Measurements from ENCODE around the gene INPP5E. TPM values are rescaled to one million over a fixed set of nuclear protein-coding genes. Genes with fewer than 3 reads are reported as not detected.
A peak's percentile ranks its signal among the peaks of the same experiment; 100 is the strongest.
"Not testable (repeated sequence)": the region's sequence is repeated elsewhere in the genome, so short reads cannot be mapped to it uniquely, and the experiment has no call there.

The INPP5E gene
- total RNA-seq, 4 donors from 2014 or later = 6.7 to 19.7 (median 11.2) TPM

- TF ChIP-seq POLR2A (IDR thresholded peaks at IDR 0.05) = no peak
- no peak for TF ChIP-seq CTCF (IDR thresholded peaks at IDR 0.05)
Measured at GRCh38 chr9:136430588-136431234, 8.9 kb downstream of the INPP5E start.

GRCh38 chr9:136429683-136430491, 9.8 kb downstream of the INPP5E start:
- no peaks in the 10 kb centered on the region for H3K36me3 ChIP-seq
- TF ChIP-seq CTCF (IDR thresholded peaks at IDR 0.05) (no peak), POLR2A (IDR thresholded peaks at IDR 0.05) (no peak)

More at GRCh38 chr9:136430588-136431234, 8.9 kb downstream of the INPP5E start:
- intact Hi-C loops (cut with DNase I; ENCODE audit: low total_unique reads) = no loop called here
- Histone ChIP-seq H3K27ac (no peak overlapping the region), H3K9me3 (no peaks in the 10 kb centered on the region), H3K4me3 (no peak overlapping the region), H3K27me3 (no peaks in the 10 kb centered on the region), H3K36me3 (no peaks in the 10 kb centered on the region), H3K4me1 (no peaks in the 10 kb centered on the region)
- DNase-seq = no peak

GRCh38 chr9:136429075-136429628, 10.5 kb downstream of the INPP5E start:
- no peaks in the 10 kb centered on the region for H3K9me3 ChIP-seq
- no peaks in the 10 kb centered on the region for H3K36me3 ChIP-seq
- no peak for TF ChIP-seq CTCF (IDR thresholded peaks at IDR 0.05)
- TF ChIP-seq POLR2A (IDR thresholded peaks at IDR 0.05) = no peak

More at GRCh38 chr9:136429683-136430491, 9.8 kb downstream of the INPP5E start:
- H3K27me3 ChIP-seq = no peaks in the 10 kb centered on the region
- intact Hi-C loops (cut with DNase I; ENCODE audit: low total_unique reads) = no loop called here
- H3K4me3 ChIP-seq = no peak overlapping the region
- no peak overlapping the region for H3K27ac ChIP-seq
- H3K9me3 ChIP-seq = no peaks in the 10 kb centered on the region
- no peaks in the 10 kb centered on the region for H3K4me1 ChIP-seq
- no peak for DNase-seq

GRCh38 chr9:136426787-136427186, 12.9 kb downstream of the INPP5E start:
- Histone ChIP-seq H3K4me3 (no peak overlapping the region), H3K36me3 (no peaks in the 10 kb centered on the region), H3K27me3 (no peaks in the 10 kb centered on the region), H3K4me1 (no peaks in the 10 kb centered on the region), H3K9me3 (no peaks in the 10 kb centered on the region), H3K27ac (no peak overlapping the region)
- TF ChIP-seq CTCF (IDR thresholded peaks at IDR 0.05) (no peak), POLR2A (IDR thresholded peaks at IDR 0.05) (no peak)
- peak in 1 of 2 donors; percentile 45 for DNase-seq
- intact Hi-C loops (cut with DNase I; ENCODE audit: low total_unique reads) = no loop called here

More at GRCh38 chr9:136429075-136429628, 10.5 kb downstream of the INPP5E start:
- no peak for DNase-seq
- Histone ChIP-seq H3K4me1 (no peaks in the 10 kb centered on the region), H3K4me3 (no peak overlapping the region), H3K27me3 (no peaks in the 10 kb centered on the region), H3K27ac (no peak overlapping the region)
- intact Hi-C loops (cut with DNase I; ENCODE audit: low total_unique reads) = no loop called here

GRCh38 chr9:136425367-136425766, 14.3 kb downstream of the INPP5E start:
- H3K9me3 ChIP-seq; H3K36me3 ChIP-seq; H3K27ac ChIP-seq; intact Hi-C loops (cut with DNase I; ENCODE audit: low total_unique reads); H3K4me3 ChIP-seq; H3K4me1 ChIP-seq; DNase-seq; H3K27me3 ChIP-seq: not testable (repeated sequence)

Measured in uterus (tissue), 4 donors.